GM12875 (cell line): ENCODE measurements around the gene SCP2.

Source experiments
- H3K4me3 ChIP-seq: one replicate; pipeline ENCODE4 v1.5.1; 2011; ENCODE audit warnings: low read depth, low read length, control low read depth
- CTCF ChIP-seq: IDR thresholded peaks from 2 replicates; pipeline ENCODE4 v1.5.1; 2011; ENCODE audit warnings: low read depth, mild to moderate bottlenecking, control low read depth, inconsistent platforms, low read length, moderate library complexity, borderline replicate concordance; ENCODE audit not compliant: insufficient read depth

SCP2 gene

GRCh38 chr1:53077599-53077965, 150.5 kb downstream of the SCP2 start:
- H3K4me3 ChIP-seq, result no peak overlapping the region
- TF ChIP-seq CTCF, result no peak

- no peak overlapping the region for H3K4me3 ChIP-seq
- TF ChIP-seq CTCF, result no peak
Observed at GRCh38 chr1:53078333-53079101, 151.4 kb downstream of the SCP2 start.

GRCh38 chr1:53079251-53079650, 152.2 kb downstream of the SCP2 start:
- no peak for TF ChIP-seq CTCF
- no peak overlapping the region for H3K4me3 ChIP-seq

DNA sequence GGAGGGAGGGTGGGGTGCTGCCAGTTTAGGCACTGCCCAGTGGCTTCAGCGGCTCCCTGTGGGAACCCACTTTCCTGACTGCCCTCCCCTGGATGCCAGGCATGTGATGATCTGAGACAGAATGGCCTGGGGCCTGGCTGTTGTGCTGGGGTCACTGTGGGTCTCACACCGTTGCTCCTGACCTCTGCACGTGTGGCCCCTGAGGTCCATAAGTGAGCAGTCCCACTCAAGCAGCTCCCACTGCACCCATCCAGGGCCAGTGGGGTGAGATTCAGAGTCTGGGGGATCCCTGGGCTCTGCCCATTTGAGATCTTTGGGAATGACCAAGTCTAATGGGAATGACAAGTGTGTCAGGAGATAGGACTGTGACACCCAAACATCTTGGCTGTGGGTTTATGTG, 153.0 kb downstream of the SCP2 start:
- no peak overlapping the region for H3K4me3 ChIP-seq
- no peak for TF ChIP-seq CTCF

DNA sequence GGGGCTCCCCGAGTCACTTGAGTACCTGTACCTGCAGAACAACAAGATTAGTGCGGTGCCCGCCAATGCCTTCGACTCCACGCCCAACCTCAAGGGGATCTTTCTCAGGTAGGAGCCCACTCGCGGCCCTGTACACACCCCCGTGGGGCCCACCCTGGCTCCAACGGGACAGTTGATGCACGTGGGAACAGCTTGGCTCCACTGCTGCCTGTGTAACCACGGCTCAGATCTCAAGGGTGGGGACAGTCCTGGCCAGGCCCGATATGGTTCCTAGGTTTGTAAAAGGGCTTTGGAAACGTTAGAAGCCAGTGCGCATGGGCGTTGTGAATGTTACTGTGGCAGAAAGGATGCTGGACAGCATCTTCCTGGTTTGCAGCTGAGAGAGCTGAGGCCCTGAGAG, 153.7 kb downstream of the SCP2 start:
- no peak overlapping the region for H3K4me3 ChIP-seq
- no peak for TF ChIP-seq CTCF

- no peak for TF ChIP-seq CTCF
- H3K4me3 ChIP-seq, result no peak overlapping the region
Observed at GRCh38 chr1:53081384-53082066, 154.4 kb downstream of the SCP2 start.

DNA sequence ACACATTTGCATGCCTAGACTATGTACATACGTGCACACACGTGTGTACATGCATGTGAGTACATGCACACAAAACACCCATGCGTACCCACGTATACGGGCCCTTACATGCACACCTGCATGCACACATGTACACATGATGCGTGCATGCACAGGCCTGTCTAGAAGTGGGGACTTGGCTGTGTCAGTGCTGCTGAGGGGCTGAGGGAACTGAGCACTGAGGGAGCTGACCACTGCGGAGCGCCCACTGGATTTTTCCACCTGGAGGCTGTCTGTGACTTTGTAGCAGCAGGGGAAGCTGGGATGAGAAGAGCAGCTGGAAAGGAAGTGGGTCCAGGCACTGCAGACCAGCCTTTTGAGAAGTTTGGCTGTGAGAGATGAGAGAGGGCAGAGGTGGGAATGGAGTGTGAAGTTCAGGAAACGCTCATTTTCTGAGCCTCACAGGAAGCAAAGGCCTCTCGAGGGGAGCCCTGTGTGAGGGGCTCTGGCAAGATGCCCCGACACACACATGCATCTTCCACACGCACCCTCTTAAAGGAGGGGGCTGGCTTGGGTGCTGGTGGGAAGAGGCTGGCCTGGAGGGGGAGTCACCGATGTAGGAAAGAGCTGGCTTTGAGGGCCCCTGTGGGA, 155.9 kb downstream of the SCP2 start:
- H3K4me3 ChIP-seq, result no peak overlapping the region

More for the DNA sequence above, 155.9 kb downstream of the SCP2 start:
- no peak for TF ChIP-seq CTCF
